Measurements from ENCODE around the gene SCG5.
"Not testable (repeated sequence)": the region's sequence is repeated elsewhere in the genome, so short reads cannot be mapped to it uniquely, and the experiment has no call there.

Gene SCG5, protein sequence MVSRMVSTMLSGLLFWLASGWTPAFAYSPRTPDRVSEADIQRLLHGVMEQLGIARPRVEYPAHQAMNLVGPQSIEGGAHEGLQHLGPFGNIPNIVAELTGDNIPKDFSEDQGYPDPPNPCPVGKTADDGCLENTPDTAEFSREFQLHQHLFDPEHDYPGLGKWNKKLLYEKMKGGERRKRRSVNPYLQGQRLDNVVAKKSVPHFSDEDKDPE

DNA sequence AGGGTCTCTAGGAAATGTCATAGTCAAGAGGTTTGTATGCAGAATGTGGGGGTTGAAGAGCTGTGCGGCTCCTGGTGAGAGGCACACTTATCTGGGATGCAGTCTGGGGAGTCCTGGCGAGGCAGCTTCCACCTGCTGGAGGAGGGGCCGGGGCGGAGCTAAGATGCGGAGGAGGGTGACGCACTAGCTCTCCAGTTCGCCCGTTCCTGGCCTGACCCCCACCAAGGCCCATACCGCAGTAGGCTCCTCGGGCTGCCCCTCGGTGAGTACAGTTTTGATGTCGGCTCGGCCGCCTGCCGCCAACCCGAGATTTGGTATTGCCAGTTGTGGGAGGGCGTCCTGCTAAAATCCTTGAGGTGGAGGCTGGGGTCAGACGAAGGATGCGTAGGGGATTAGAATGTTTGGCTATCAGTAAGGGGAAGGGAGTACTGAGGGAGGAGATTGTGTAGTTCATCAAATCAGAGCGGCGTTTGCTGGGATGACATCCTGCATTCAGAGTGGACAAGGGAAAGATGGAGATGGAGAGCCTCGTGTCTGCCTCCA lies at the start of gene SCG5:
TSS of gene SCG5 (plus strand) at position 194 of the 543 bp plus-strand sequence. CDS start 1,883 bp downstream, outside the sequence.
- DNase-seq (ENCODE audit: low read depth in 1 of 2, low spot score in 1 of 2) = no peak

DNA sequence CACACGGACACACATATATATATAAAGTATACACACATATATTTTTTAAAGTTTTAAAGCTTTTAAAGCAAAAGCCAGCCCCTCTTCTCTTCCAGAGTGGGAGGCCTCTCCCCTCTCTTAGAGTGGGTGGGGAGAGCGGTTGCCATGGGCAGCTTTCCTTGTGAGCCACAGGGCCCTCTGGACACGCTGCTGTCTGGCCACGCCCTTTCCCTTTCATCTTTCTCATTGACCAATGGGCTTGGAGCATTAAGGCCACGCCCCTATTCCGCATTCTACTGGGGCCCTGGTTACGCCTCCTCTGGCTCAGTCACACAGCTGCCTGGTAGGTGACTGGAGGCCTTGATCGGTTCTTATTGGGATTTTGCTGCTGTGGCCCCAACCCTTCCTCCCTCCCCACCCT lies 48.4 kb upstream of the SCG5 start, which contains the start of gene GOLGA8N:
TSS of gene GOLGA8N (plus strand) at position 306 of the 400 bp plus-strand sequence.
- DNase-seq (ENCODE audit: low read depth in 1 of 2, low spot score in 1 of 2) = not testable (repeated sequence)

DNA sequence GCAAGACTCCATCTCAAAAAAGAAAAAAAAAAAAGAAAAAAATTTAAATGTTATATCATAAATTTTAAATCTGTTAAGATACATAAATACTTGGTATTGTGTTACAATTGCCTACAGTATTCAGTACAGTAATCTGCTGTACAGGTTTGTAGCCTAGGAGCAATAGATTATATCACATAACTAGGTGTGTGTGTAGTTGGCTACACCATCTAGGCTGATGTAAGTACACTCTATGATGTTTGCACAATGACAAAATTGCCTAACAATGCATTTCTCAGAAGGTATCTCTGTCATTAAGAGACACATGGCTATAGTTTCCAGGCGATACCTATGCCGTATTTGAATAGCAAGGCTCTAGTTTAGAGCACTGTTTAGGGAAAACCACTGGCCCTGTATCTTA lies 32.0 kb upstream of the SCG5 start:
- DNase-seq (ENCODE audit: low read depth in 1 of 2, low spot score in 1 of 2) = not testable (repeated sequence)

- DNase-seq (ENCODE audit: low read depth in 1 of 2, low spot score in 1 of 2) = not testable (repeated sequence)
Observed at GRCh38 chr15:32610719-32611118, 30.8 kb upstream of the SCG5 start.

DNA sequence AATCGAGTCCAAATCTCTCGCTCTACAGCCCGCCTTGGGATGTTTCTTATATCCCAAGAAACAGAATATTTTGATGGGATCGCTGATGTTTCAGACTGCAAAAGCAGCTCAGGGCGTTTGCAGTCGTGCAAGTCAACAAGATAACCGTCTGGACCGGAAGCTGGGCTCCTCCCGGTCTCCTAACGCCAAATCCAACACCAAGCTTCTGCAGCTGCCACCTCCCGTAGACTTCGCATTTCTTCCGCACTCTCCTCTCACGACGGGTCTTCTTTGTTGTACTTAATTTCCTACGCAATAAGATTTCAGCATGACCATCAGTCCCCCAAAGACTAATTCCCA lies 26.8 kb upstream of the SCG5 start:
- DNase-seq (ENCODE audit: low read depth in 1 of 2, low spot score in 1 of 2) = not testable (repeated sequence)

DNA sequence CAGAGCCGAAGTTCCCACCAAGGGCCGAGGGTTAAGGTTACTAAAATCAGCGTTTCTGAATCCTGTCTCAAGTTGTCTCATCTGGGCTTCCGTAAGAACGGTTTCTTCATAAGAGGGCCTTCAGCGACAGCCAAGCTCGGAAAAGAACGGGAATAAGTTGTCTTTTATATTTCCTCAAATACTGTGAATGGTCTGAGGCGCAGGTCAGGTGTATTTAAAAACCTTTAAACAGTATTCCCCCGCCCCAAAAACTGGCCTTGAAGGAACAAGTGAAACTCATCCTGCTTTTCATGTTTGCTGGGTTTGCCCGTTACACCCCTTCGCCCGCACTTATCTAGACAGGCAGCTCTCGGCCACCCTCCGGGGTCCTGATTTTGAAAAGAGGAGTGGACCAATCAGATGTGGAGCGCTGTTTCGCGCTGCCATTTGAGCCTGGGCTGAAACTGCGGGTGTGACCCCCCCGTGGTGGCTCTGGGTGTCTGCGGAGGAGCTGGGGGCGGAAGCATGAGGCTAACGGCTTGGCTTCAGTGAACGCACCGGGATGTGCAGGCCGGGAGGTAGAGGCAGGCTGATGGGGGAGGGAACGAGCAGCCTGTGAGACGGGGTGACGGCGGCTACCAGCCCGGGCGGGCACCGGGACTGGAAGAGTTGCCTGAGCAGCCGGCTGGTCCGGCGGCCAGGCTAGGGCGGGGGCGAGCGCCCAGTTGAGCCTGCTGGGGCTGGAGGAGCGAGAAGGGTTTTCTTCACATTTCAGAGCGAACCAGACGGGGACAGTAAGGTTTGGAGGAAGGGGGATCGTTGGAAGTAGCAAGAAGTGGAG lies 26.2 kb upstream of the SCG5 start, which contains the start of gene ARHGAP11A:
TSS of gene ARHGAP11A (plus strand) at position 454 of the 820 bp plus-strand sequence. CDS start 708 bp downstream, outside the sequence.
- DNase-seq (ENCODE audit: low read depth in 1 of 2, low spot score in 1 of 2) = peak; percentile 59 to 74

DNA sequence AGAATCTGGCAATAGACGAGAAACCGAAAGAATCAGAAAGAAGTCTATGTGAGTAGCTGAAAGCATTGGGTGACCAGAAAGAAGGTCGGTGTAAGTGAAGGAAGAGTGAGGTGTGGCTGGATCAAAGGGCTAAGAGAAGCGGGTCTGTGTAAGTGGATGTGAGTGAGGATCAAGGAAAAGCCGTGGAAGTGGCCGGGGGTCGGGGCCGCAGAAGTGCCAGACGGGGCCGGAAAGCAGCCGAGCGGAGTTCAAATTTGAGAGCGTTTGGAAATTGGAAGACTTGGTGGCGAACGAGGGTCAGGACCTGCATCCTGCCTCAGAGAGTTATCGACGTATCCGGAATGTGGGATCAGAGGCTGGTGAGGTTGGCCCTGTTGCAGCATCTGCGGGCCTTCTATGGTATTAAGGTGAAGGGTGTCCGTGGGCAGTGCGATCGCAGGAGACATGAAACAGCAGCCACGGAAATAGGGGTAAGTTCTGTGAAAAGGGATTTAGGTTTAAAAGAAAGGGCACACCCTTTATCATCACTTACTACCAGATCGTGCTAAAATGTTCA lies 25.6 kb upstream of the SCG5 start:
- DNase-seq (ENCODE audit: low read depth in 1 of 2, low spot score in 1 of 2) = not testable (repeated sequence)

DNA sequence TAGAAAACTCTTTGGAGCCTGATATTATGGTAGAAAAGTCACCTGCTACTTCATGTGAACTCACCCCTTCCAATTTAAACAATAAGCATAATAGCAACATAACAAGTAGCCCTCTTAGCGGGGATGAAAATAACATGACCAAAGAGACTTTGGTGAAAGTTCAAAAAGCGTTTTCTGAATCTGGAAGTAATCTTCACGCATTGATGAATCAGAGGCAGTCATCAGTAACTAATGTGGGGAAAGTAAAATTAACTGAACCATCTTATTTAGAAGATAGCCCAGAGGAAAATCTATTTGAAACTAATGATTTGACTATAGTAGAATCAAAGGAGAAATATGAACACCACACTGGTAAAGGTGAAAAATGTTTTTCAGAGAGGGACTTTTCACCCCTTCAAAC lies 5.1 kb upstream of the SCG5 start:
- no peak for DNase-seq (ENCODE audit: low read depth in 1 of 2, low spot score in 1 of 2)

DNA sequence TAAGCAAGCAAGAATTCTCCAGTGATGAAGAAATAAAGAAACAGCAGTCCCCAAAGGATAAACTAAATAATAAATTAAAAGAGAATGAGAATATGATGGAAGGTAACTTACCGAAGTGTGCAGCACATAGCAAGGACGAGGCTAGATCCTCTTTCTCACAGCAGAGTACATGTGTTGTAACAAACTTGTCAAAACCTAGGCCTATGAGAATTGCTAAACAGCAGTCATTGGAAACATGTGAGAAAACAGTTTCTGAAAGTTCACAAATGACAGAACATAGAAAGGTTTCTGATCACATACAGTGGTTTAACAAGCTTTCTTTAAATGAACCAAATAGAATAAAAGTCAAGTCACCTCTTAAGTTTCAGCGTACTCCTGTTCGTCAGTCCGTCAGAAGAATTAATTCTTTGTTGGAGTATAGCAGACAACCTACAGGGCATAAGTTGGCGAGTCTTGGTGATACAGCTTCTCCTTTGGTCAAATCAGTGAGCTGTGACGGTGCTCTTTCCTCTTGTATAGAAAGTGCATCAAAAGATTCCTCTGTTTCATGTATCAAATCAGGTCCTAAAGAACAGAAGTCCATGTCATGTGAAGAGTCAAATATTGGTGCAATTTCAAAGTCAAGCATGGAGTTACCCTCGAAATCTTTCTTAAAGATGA lies 4.5 kb upstream of the SCG5 start:
- no peak for DNase-seq (ENCODE audit: low read depth in 1 of 2, low spot score in 1 of 2)

- no peak for DNase-seq (ENCODE audit: low read depth in 1 of 2, low spot score in 1 of 2)
Observed at GRCh38 chr15:32637704-32638103, 3.8 kb upstream of the SCG5 start.

DNA sequence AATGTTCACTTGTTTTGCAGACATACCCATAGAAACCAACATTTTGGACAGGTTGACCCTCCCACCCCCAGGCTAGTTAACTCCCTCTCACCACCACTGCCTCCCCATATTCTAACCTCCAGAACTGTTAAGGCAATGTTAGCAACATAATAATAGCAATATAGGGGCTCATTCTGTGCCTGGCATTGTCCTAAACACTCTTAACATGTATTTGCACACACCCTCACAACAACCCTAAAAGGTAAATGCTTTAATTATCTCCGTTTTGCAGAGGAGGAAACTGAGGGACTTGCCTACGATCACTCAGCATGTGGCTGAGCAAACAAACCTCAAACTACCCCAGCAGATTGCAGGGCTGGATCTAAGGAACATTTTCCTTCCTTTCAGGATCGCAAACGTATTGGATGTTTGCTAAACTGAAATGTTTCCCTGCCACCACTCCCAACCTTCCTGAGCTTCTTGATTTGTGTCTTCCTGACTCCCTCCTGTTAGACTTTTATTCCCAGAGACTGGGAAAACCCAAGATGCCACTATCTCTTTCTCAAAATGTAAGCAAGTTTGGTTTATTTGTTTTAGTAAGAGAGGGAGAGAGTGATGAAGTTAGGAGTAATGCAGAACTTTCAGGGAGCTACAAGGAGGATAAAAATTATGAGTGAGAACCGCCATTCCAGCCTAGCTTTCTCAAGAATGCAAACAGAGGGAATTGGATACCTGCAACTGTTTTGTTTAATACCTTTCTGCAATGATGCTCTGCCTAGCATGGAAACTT lies 1.3 kb downstream of the SCG5 start:
- DNase-seq (ENCODE audit: low read depth in 1 of 2, low spot score in 1 of 2) = no peak

DNA sequence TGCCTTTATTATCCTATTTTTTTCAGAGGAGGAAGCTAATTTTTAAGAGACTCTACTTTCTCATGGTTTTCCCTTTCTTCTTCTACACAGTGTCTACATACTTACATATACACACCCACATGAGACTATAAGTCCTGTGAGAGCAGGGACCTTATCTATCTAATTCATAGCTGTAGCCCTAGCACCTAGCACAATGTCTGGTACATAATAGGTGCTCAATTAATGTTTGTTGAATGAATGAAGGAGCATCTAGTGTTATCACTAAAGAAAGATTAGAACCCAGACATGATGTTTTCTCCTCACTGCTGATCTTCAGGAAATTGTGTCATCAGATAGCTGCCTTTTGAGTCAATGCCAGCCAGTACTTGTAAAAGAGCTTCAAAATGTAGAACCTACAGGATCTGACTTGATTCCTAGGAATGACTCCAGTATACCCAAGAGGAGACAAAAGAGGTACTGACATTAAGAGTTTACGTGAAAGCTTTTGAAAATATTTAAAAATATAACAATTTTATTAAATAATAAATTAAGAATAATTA lies 2.5 kb downstream of the SCG5 start:
- DNase-seq (ENCODE audit: low read depth in 1 of 2, low spot score in 1 of 2) = no peak

- DNase-seq (ENCODE audit: low read depth in 1 of 2, low spot score in 1 of 2) = no peak
Observed at GRCh38 chr15:32646291-32646690, 4.8 kb downstream of the SCG5 start.

DNA sequence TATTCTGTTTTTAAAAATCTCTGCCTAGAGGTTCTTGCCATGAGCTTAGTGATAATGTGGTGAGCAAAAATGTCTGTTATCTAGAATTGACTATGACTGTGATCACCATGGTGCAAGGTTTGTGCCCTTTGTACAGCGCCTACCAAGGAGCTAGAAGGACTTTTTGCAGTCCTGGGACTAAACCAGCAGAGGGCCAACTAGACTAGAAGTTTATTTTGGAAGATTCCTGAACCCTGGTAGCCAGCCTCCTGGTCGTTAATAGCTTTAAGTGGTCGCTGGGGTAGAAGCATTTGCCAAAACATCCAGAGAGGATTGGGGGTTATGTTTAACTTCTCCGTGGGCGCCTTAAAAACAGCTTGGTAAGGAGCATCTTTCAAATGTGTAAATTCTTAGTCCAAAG lies 7.8 kb downstream of the SCG5 start:
- DNase-seq (ENCODE audit: low read depth in 1 of 2, low spot score in 1 of 2) = no peak

- DNase-seq (ENCODE audit: low read depth in 1 of 2, low spot score in 1 of 2) = peak; percentile 5 to 40
Observed at GRCh38 chr15:32651229-32651837, 9.8 kb downstream of the SCG5 start.

DNA sequence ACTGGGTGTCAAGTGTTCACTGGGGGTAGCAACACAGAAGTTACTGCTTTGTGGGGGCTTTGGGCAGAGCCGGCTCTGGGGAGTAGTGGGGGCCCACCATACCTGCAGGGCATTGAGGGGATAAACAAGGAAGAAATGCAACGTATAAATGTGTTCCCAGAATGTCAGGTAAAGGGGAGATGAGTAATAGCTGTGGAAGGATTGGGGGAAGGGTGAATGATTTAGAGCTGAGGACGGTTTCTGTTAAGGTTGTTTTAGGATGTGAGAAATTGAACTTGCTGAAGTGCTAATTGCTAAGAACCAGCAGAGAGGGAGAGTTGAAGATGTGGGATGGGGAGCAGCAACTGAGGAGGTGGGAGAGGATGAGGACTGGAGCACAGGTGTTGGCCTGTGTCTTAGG lies 10.7 kb downstream of the SCG5 start:
- DNase-seq (ENCODE audit: low read depth in 1 of 2, low spot score in 1 of 2) = no peak

- DNase-seq (ENCODE audit: low read depth in 1 of 2, low spot score in 1 of 2) = no peak
Observed at GRCh38 chr15:32656091-32656490, 14.6 kb downstream of the SCG5 start.

DNA sequence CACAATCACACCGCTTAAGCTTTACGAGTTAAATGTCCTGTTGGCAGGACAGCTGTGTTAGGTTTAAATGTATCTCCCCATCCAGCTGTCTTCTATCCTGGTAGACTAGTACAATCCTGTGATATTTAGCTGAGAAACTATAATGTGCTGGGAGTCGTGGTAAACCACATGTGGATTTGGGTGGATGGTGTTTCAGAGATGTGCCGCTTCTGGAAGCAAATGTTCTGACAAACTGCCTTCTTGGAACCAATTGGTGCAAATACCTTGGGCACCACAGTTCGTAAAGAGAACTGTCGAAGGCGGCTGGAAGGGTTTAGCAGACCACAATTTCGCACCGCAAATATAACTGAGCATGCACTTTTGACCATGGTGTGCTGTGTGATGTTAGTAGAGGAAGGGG lies 15.0 kb downstream of the SCG5 start:
- no peak for DNase-seq (ENCODE audit: low read depth in 1 of 2, low spot score in 1 of 2)

- peak in 1 of 2 donors; percentile 5 for DNase-seq (ENCODE audit: low read depth in 1 of 2, low spot score in 1 of 2)
Observed at GRCh38 chr15:32657198-32657883, 15.8 kb downstream of the SCG5 start.
